Inflammatory macrophage treated with lipopolysaccharide for 4 hours (primary cell): ENCODE data around the gene HSPB7.
"Not testable (repeated sequence)": the region's sequence is repeated elsewhere in the genome, so short reads cannot be mapped to it uniquely, and the experiment has no call there.

Source experiments
- DNase-seq: peaks from one replicate; pipeline ENCODE4 v3.0.0-alpha.2; 2020

HSPB7 gene

GRCh38 chr1:16017461-16018303 is at the start of gene HSPB7:
HSPB7 (minus strand) TSS chr1:16018043; CDS start chr1:16017963, 80 bp downstream.
- DNase-seq, result no peak

GRCh38 chr1:16067127-16067768 is 49.4 kb upstream of the HSPB7 start:
- no peak for DNase-seq

- DNase-seq, result no peak
Measured at GRCh38 chr1:16066245-16066644, 48.4 kb upstream of the HSPB7 start.

- DNase-seq, result no peak
Measured at GRCh38 chr1:16065269-16065576, 47.4 kb upstream of the HSPB7 start.

- DNase-seq, result no peak
Measured at GRCh38 chr1:16064536-16065268, 46.9 kb upstream of the HSPB7 start.

GRCh38 chr1:16063921-16064320 is 46.1 kb upstream of the HSPB7 start:
- DNase-seq, result no peak

- no peak for DNase-seq
Measured at GRCh38 chr1:16063226-16063829, 45.5 kb upstream of the HSPB7 start.

- DNase-seq, result not testable (repeated sequence)
Measured at GRCh38 chr1:16062687-16063075, 44.8 kb upstream of the HSPB7 start.

- not testable (repeated sequence) for DNase-seq
Measured at GRCh38 chr1:16061989-16062686, 44.3 kb upstream of the HSPB7 start.

- no peak for DNase-seq
Measured at GRCh38 chr1:16061266-16061665, 43.4 kb upstream of the HSPB7 start.

- not testable (repeated sequence) for DNase-seq
Measured at GRCh38 chr1:16058394-16059120, 40.7 kb upstream of the HSPB7 start.

- DNase-seq, result not testable (repeated sequence)
Measured at GRCh38 chr1:16057314-16057915, 39.6 kb upstream of the HSPB7 start.

- DNase-seq, result not testable (repeated sequence)
Measured at GRCh38 chr1:16056521-16056912, 38.7 kb upstream of the HSPB7 start.

GRCh38 chr1:16055613-16056520 is 38.0 kb upstream of the HSPB7 start:
- peak; percentile 65 for DNase-seq

- no peak for DNase-seq
Measured at GRCh38 chr1:16054598-16055540, 37.0 kb upstream of the HSPB7 start.

- no peak for DNase-seq
Measured at GRCh38 chr1:16053781-16054502, 36.1 kb upstream of the HSPB7 start.

- not testable (repeated sequence) for DNase-seq
Measured at GRCh38 chr1:16051949-16052348, 34.1 kb upstream of the HSPB7 start.

GRCh38 chr1:16051039-16051438 is 33.2 kb upstream of the HSPB7 start:
- DNase-seq, result no peak

- no peak for DNase-seq
Measured at GRCh38 chr1:16050328-16050727, 32.5 kb upstream of the HSPB7 start.
